ENCODE results near the gene TEX44.
"Not testable (repeated sequence)": the region's sequence is repeated elsewhere in the genome, so short reads cannot be mapped to it uniquely, and the experiment has no call there.

The TEX44 gene

GRCh38 chr2:231568098-231568784 lies 24.4 kb upstream of the TEX44 start:
- CTCF ChIA-PET: interaction anchor here (1.0 to 1.5 kb wide), 2 partner anchors 10 to 33 kb away, joined by 3 to 4 read pairs; no protein-coding TSS in a partner anchor
- DNase-seq (ENCODE audit: extremely low spot score): no peak
- POLR2A ChIA-PET: no interaction called here
- TF ChIP-seq FOXK2 (IDR thresholded peaks at IDR 0.05) (no peak), NFRKB (IDR thresholded peaks at IDR 0.05) (no peak), ELF4 (IDR thresholded peaks at IDR 0.05) (no peak)

DNA sequence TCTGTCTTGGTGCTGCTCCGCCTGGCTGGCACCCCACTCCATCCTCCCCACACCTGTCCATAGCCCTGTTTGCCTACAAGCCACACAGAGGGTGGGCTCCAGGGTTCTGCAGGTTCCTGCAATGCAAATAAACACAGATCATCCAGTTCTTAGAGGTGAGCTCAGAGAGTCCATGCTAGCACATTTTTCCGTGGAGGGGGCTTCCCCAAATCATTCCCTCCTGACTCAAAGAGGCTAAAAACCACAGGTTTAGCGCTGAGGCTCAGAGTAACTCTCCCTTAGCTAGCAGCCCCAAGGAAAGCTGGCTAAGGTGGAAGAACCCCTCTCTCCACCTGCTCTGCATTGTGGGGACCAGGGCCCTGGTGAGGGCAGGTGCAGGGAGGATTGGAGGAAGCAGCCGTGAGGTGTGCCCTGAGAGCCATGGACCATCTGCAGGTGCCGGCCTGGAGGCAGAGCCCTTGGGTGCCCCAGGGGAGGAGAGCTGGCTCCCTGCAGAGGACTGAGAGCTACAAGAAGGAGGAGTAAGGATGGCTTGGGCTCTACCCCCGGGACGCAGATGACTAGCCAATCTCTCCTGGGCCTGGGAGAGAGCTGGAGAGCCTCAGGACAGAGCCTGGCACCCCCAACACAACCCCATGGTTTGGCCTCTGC lies 23.8 kb upstream of the TEX44 start:
- TF ChIP-seq LEF1 (IDR thresholded peaks at IDR 0.05; ENCODE audit: borderline replicate concordance): no peak
- no peak for TF ChIP-seq L3MBTL2 (conservative IDR thresholded peaks at IDR 0.05)
- TF ChIP-seq NFRKB (IDR thresholded peaks at IDR 0.05): no peak
- TF ChIP-seq FOXA1 (IDR thresholded peaks at IDR 0.05): no peak
- no peak for TF ChIP-seq SP1 (IDR thresholded peaks at IDR 0.05)
- no peak for TF ChIP-seq TARDBP (IDR thresholded peaks at IDR 0.05)
- TF ChIP-seq ARNT (IDR thresholded peaks at IDR 0.05): no peak
- TF ChIP-seq BHLHE40 (IDR thresholded peaks at IDR 0.05; ENCODE audit: borderline replicate concordance): no peak
- no peak for TF ChIP-seq PKNOX1 (IDR thresholded peaks at IDR 0.05)
- no peak for TF ChIP-seq ZNF384 (IDR thresholded peaks at IDR 0.05)
- TF ChIP-seq FOXM1 (IDR thresholded peaks at IDR 0.05; ENCODE audit: borderline replicate concordance): no peak
- TF ChIP-seq FOXK2 (IDR thresholded peaks at IDR 0.05): no peak
- TF ChIP-seq HDGF (IDR thresholded peaks at IDR 0.05; ENCODE audit: borderline replicate concordance): no peak
- no peak for TF ChIP-seq CTBP1 (IDR thresholded peaks at IDR 0.05; ENCODE audit: borderline replicate concordance)
- no peak for TF ChIP-seq SUZ12 (IDR thresholded peaks at IDR 0.05)
- ChIA-PET CTCF (interaction anchor here (1.0 to 1.5 kb wide), 2 partner anchors 10 to 33 kb away, joined by 3 to 4 read pairs; no protein-coding TSS in a partner anchor), POLR2A (no interaction called here)
- no peak for DNase-seq (ENCODE audit: extremely low spot score)

DNA sequence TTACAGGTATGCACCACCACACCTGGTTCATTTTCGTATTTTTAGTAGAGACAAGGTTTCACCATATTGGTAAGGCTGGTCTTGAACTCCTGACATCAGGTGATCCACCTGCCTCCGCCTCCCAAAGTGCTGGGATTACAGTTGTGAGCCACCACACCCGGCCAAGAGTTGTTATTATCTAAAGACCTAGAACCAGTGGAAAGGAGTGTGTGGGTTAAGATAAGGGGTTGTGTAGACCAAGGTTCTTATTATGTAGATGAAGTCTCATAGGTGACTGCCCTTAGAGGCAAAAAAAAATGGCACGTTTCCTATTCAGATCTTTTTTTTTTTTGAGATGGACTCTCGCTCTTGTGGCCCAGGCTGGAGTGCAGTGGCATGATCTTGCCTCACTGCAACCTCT lies 21.7 kb upstream of the TEX44 start:
- POLR2A ChIA-PET; CTCF ChIA-PET; DNase-seq (ENCODE audit: extremely low spot score): not testable (repeated sequence)

GRCh38 chr2:231571661-231572191 lies 20.9 kb upstream of the TEX44 start:
- DNase-seq (ENCODE audit: extremely low spot score): no peak
- ChIA-PET POLR2A (no interaction called here), CTCF (no interaction called here)
- TF ChIP-seq CTBP1 (IDR thresholded peaks at IDR 0.05; ENCODE audit: borderline replicate concordance): no peak
- TF ChIP-seq ELF4 (IDR thresholded peaks at IDR 0.05): no peak
- TF ChIP-seq SP1 (IDR thresholded peaks at IDR 0.05): no peak
- TF ChIP-seq TARDBP (IDR thresholded peaks at IDR 0.05): no peak

DNA sequence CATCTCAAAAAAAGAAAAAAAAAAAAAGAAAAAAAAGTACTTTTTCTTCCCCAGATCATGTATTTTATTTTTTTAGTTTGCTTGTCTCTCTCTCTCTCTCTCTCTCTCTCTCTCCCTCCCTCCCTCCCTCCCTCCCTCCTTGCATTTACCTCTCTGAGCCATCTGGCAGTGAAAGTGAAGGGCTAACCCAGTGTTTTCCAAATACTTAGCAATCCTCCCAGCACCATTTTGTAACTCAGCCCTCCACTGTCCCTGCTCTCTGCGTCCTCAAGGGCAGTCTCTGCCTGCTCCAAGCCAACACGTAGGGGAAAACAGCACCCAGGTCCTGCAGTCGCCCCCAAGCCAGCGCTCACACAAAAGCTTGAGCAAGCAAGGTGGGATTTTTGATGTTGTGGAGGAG lies 19.6 kb upstream of the TEX44 start:
- TF ChIP-seq TARDBP (IDR thresholded peaks at IDR 0.05) (no peak), FOXK2 (IDR thresholded peaks at IDR 0.05) (no peak), ZNF384 (IDR thresholded peaks at IDR 0.05) (no peak), L3MBTL2 (conservative IDR thresholded peaks at IDR 0.05) (no peak), FOXA1 (IDR thresholded peaks at IDR 0.05) (no peak), SP1 (IDR thresholded peaks at IDR 0.05) (no peak), BHLHE40 (IDR thresholded peaks at IDR 0.05; ENCODE audit: borderline replicate concordance) (no peak), ARNT (IDR thresholded peaks at IDR 0.05) (no peak)
- POLR2A ChIA-PET: no interaction called here
- no peak for DNase-seq (ENCODE audit: extremely low spot score)
- CTCF ChIA-PET: no interaction called here

DNA sequence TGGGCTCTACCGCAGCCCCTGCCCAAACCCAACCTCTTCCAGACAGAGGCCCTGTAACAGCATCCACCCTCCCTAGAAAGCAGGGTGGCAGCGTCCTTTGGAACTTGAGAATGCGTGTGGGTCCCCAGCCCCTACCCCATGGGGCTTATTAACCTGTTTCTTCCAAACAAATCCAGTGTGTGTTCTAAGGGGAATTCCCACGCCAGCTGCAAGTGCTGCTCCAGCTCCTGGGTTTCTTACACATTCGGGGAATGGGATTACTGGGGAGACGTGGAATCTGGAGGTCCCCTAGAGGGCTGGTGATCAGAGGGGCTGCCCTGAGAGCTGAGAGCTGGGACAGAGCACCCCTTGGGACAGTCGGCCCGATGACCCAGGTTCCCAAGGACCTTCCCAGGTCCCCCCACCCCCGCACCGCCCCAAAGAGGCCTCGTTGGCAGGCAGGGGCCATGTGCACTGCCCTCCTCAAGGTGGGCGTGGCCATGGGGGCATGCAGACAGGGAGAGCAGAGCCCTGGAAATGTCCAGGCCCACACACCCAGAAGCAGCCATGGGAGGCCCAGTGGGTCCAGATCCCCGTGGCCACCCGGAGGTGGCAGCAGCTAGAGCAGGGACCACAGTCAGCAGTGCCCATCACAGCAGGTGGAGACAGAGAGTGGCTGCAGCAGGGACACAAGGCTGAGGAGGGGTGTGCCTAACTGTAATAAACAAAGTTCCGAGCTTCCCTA lies 18.8 kb upstream of the TEX44 start:
- CTCF ChIA-PET: no interaction called here
- TF ChIP-seq SUZ12 (IDR thresholded peaks at IDR 0.05) (no peak), NFRKB (IDR thresholded peaks at IDR 0.05) (no peak), CTBP1 (IDR thresholded peaks at IDR 0.05; ENCODE audit: borderline replicate concordance) (no peak), FOXK2 (IDR thresholded peaks at IDR 0.05) (no peak), ELF4 (IDR thresholded peaks at IDR 0.05) (no peak), BHLHE40 (IDR thresholded peaks at IDR 0.05; ENCODE audit: borderline replicate concordance) (no peak), LEF1 (IDR thresholded peaks at IDR 0.05; ENCODE audit: borderline replicate concordance) (no peak), L3MBTL2 (conservative IDR thresholded peaks at IDR 0.05) (no peak), HDGF (IDR thresholded peaks at IDR 0.05; ENCODE audit: borderline replicate concordance) (no peak), FOXM1 (IDR thresholded peaks at IDR 0.05; ENCODE audit: borderline replicate concordance) (no peak), PKNOX1 (IDR thresholded peaks at IDR 0.05) (no peak)

More for the DNA sequence above, 18.8 kb upstream of the TEX44 start:
- POLR2A ChIA-PET: interaction anchor here (1.5 kb wide), 1 partner anchor 92 kb away, joined by 4 read pairs; no protein-coding TSS in a partner anchor
- no peak for DNase-seq (ENCODE audit: extremely low spot score)
